Cardiac fibroblast (primary cell): ENCODE measurements around the gene UNC13D.
A peak's percentile ranks its signal among the peaks of the same experiment; 100 is the strongest.

Source experiments
- DNase-seq, 2 donors: peaks; one replicate each; pipeline versions ENCODE4 v3.0.0 to v3.0.0-alpha.2; 2010; ENCODE audit warnings: low read depth in 2 of 2
- H3K4me3 ChIP-seq, 2 donors: replicated peaks in 1 of 2; 1 replicate in 1 of 2; 2 replicates in 1 of 2; pipeline ENCODE4 v1.5.1; 2011; ENCODE audit warnings: low read depth in 2 of 2, low read length in 2 of 2, mild to moderate bottlenecking in 2 of 2, moderate library complexity in 1 of 2
- CTCF ChIP-seq: IDR thresholded peaks from one replicate; pipeline ENCODE4 v1.5.1; 2011; ENCODE audit warnings: low read depth, mild to moderate bottlenecking, low read length, inconsistent platforms

UNC13D gene

GRCh38 chr17:75828741-75829140 is 15.5 kb downstream of the UNC13D start:
- no peak for DNase-seq
- no peak for TF ChIP-seq CTCF
- no peak overlapping the region for H3K4me3 ChIP-seq

- DNase-seq = no peak
- H3K4me3 ChIP-seq = no peak overlapping the region
- no peak for TF ChIP-seq CTCF
These were observed 16.2 kb downstream of the UNC13D start for GRCh38 chr17:75828076-75828400.

GRCh38 chr17:75827308-75828075 is 16.7 kb downstream of the UNC13D start:
- H3K4me3 ChIP-seq = peak overlapping the region; percentile 17 to 26
- peak; percentile 62 to 70 for DNase-seq
- TF ChIP-seq CTCF = peak; percentile 77

GRCh38 chr17:75826561-75827307 is 17.5 kb downstream of the UNC13D start:
- DNase-seq = no peak
- no peak overlapping the region for H3K4me3 ChIP-seq
- no peak for TF ChIP-seq CTCF

GRCh38 chr17:75825748-75826370 is 18.3 kb downstream of the UNC13D start:
- H3K4me3 ChIP-seq = no peak overlapping the region
- no peak for DNase-seq

GRCh38 chr17:75825149-75825552 is 19.1 kb downstream of the UNC13D start:
- no peak overlapping the region for H3K4me3 ChIP-seq
- no peak for TF ChIP-seq CTCF
- no peak for DNase-seq

More at GRCh38 chr17:75825748-75826370, 18.3 kb downstream of the UNC13D start:
- TF ChIP-seq CTCF = no peak
